Measurements from ENCODE around the gene ANKRD11. TPM values are rescaled to one million over a fixed set of nuclear protein-coding genes. Genes with fewer than 3 reads are reported as not detected.
"Not testable (repeated sequence)": the region's sequence is repeated elsewhere in the genome, so short reads cannot be mapped to it uniquely, and the experiment has no call there.

The ANKRD11 gene
- polyA plus RNA-seq, 3 donors = 3.2 to 62.4 (median 5.4) TPM

DNA sequence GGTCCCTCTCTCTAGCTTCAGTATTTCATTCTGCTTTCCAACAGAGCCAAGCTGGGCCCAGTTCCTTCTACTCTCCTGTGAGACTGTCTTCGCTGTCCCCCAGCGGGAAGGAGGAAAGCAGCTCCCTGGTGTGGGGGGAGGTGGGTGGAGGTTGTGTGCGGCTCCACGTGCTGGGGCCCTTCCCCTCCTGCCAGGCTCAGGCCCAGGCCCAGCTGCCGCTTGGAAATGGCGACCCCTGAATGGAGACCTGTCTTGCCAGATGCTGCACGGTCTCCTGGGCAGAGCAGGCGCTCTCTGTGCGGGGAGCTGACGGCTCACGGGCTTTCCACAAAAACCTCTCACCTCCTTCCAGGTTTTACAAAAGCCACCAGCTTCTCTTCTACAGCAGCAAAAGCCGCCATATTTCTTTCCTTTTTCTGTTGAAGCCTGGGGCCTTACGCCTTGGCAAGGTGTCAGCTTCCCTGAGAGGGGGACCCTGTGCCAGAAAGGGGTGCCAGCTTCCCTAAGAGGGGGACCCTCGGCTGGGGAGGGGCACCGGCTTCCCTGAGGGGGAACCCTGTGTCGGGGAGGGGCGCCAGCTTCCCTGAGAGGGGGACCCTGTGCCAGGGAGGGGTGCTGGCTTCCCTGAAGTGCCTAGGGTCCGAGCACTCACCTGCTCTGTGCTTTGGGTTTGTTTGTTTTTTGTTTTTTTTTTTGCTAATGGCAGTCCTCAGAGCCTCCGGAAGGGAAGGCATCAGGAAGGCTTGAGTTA lies 225.4 kb downstream of the ANKRD11 start:
- H3K36me3 ChIP-seq (replicated peaks in 1 of 2; ENCODE audit: control insufficient read depth in 1 of 2, insufficient read depth in 2 of 2, low read length in 2 of 2) = peaks cover 30 to 41% of the 10 kb centered on the region in 2 donors

DNA sequence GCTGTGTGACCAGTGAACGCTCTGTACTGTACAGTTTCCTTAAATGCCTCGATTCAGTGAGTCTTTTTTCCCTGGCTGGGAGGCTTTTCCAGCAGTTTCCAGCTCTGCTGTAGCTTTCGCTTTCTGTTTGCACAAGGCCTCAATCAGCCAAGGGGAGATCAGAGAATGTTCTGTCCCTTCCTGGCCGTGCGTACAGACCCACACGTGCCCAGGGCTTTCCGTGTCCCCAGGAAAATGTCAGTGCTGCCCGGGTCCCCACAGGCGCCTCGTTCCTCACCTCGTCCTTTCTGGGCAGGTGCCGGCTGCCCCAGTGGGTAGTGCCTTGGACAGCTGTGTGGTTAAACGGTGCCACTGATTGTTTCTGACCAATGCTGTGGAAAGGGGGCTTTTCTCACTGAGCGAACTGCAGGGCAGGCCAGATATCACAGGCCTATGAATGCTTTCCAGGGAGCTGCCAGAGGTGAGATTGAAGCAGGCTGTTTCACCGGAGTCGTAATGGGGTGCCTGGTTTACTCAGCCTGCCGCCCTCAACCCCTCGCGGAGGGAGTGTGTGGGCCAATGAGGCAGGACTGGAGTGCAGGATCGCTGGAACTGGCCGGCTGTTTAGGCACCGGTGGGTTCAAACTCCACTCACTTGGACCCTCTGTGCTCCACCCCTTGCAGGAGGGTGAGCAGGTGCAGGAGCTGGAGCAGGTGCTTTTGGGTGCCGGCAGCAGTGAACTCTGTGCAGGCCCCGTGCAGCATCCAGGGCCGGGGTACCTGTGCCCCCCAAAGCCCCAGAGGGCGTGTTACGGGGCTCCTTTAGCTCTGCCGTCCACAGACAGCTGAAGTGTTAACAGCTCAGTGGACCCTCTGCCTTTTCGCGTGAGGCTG lies 228.4 kb downstream of the ANKRD11 start:
- Histone ChIP-seq H2AFZ (ENCODE audit: insufficient read depth, low read depth, low read length, poor library complexity, severe bottlenecking) (no peak overlapping the region), H3K4me2 (replicated peaks; ENCODE audit: extremely low read depth, low read length, poor library complexity, severe bottlenecking) (no peak overlapping the region), H3K4me1 (ENCODE audit: control insufficient read depth in 1 of 2, insufficient read depth in 2 of 2, low read length in 2 of 2) (peaks cover 7 to 9% of the 10 kb centered on the region in 2 donors), H3K79me2 (ENCODE audit: insufficient read depth, low read length) (no peaks in the 10 kb centered on the region), H3K27ac (ENCODE audit: low read depth in 1 of 2, low read length in 2 of 2) (no peak overlapping the region), H3K4me3 (replicated peaks in 1 of 3; ENCODE audit: low read depth in 2 of 3, low read length in 3 of 3) (no peak overlapping the region), H4K20me1 (ENCODE audit: insufficient read depth, low read length) (peaks cover 16% of the 10 kb centered on the region), H3K36me3 (replicated peaks in 1 of 2; ENCODE audit: control insufficient read depth in 1 of 2, insufficient read depth in 2 of 2, low read length in 2 of 2) (peaks cover 9 to 17% of the 10 kb centered on the region in 2 donors), H3K27me3 (ENCODE audit: control insufficient read depth in 2 of 2, insufficient read depth in 2 of 2, low read length in 2 of 2) (peaks cover 10 to 23% of the 10 kb centered on the region in 2 donors), H3K9ac (ENCODE audit: insufficient read depth, low read length, poor library complexity, severe bottlenecking) (no peak overlapping the region), H3K9me3 (replicated peaks in 1 of 2; ENCODE audit: control insufficient read depth in 1 of 2, insufficient read depth in 1 of 2, low read length in 2 of 2) (no peaks in the 10 kb centered on the region)
- Mint-ChIP-seq H3K9me3 (peaks cover 2 to 25% (median 16%) of the 10 kb centered on the region in 7 donors), H3K27ac (peak overlapping the region in 3 of 7 donors; percentile 32 to 39 (median 33)), H3K4me3 (no peak overlapping the region), H3K4me1 (peaks cover 16% of the 10 kb centered on the region), H3K27me3 (ENCODE audit: low read depth in 3 of 3) (peaks cover 23 to 27% (median 26%) of the 10 kb centered on the region in 3 donors), H3K36me3 (peaks cover 19 to 23% of the 10 kb centered on the region in 2 donors)
- DNase-seq = no peak
- WGBS (ENCODE audit: insufficient coverage) = 95% methylated on average over 28 of the region's 30 CpGs
- TF ChIP-seq, protein P1, sequence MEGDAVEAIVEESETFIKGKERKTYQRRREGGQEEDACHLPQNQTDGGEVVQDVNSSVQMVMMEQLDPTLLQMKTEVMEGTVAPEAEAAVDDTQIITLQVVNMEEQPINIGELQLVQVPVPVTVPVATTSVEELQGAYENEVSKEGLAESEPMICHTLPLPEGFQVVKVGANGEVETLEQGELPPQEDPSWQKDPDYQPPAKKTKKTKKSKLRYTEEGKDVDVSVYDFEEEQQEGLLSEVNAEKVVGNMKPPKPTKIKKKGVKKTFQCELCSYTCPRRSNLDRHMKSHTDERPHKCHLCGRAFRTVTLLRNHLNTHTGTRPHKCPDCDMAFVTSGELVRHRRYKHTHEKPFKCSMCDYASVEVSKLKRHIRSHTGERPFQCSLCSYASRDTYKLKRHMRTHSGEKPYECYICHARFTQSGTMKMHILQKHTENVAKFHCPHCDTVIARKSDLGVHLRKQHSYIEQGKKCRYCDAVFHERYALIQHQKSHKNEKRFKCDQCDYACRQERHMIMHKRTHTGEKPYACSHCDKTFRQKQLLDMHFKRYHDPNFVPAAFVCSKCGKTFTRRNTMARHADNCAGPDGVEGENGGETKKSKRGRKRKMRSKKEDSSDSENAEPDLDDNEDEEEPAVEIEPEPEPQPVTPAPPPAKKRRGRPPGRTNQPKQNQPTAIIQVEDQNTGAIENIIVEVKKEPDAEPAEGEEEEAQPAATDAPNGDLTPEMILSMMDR (IDR thresholded peaks at IDR 0.05) = no peak
- intact Hi-C loops (cut with micrococcal nuclease) = no loop called here

More for the DNA sequence above, 225.4 kb downstream of the ANKRD11 start:
- Histone ChIP-seq H3K27ac (ENCODE audit: low read depth in 1 of 2, low read length in 2 of 2) (no peak overlapping the region), H3K4me3 (replicated peaks in 1 of 3; ENCODE audit: low read depth in 2 of 3, low read length in 3 of 3) (no peak overlapping the region), H3K27me3 (ENCODE audit: control insufficient read depth in 2 of 2, insufficient read depth in 2 of 2, low read length in 2 of 2) (no peaks in the 10 kb centered on the region), H2AFZ (ENCODE audit: insufficient read depth, low read depth, low read length, poor library complexity, severe bottlenecking) (no peak overlapping the region), H3K4me1 (ENCODE audit: control insufficient read depth in 1 of 2, insufficient read depth in 2 of 2, low read length in 2 of 2) (no peaks in the 10 kb centered on the region), H3K79me2 (ENCODE audit: insufficient read depth, low read length) (no peaks in the 10 kb centered on the region), H3K9ac (ENCODE audit: insufficient read depth, low read length, poor library complexity, severe bottlenecking) (no peak overlapping the region), H4K20me1 (ENCODE audit: insufficient read depth, low read length) (peaks cover 26% of the 10 kb centered on the region), H3K9me3 (replicated peaks in 1 of 2; ENCODE audit: control insufficient read depth in 1 of 2, insufficient read depth in 1 of 2, low read length in 2 of 2) (no peaks in the 10 kb centered on the region), H3K4me2 (replicated peaks; ENCODE audit: extremely low read depth, low read length, poor library complexity, severe bottlenecking) (no peak overlapping the region)
- peaks cover 0 to 4% (median under 1%) of the 10 kb centered on the region in 3 donors for H3K27me3 Mint-ChIP-seq (ENCODE audit: low read depth in 3 of 3)
- 85% methylated on average over 15 of the region's 19 CpGs for WGBS (ENCODE audit: insufficient coverage)
- H3K27ac Mint-ChIP-seq = peak overlapping the region in 1 of 7 donors; percentile 11
- TF ChIP-seq, protein P1 (IDR thresholded peaks at IDR 0.05) = no peak
- DNase-seq = no peak
- peaks cover 32 to 40% of the 10 kb centered on the region in 2 donors for H3K36me3 Mint-ChIP-seq
- H3K4me1 Mint-ChIP-seq = peaks cover 6% of the 10 kb centered on the region
- H3K4me3 Mint-ChIP-seq = no peak overlapping the region
- H3K9me3 Mint-ChIP-seq = peaks cover 0 to 20% (median 7%) of the 10 kb centered on the region in 7 donors
- intact Hi-C loops (cut with micrococcal nuclease) = no loop called here

DNA sequence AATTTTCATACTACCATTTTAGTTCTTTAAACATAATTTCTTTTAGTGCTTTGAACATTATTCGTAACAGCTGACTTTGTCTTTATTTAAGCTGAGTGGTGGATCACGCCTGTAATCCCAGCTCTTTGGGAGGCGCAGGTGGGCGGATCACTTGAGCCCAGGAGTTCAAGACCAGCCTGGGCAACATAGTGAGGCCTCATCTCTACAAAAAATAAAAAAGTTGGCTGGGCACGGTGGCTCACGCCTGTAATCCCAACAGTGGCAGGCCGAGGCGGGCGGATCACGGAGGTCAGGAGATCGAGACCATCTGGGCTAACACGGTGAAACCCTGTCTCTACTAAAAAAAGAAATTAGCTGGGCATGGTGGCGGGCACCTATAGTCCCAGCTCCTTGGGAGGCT lies 230.5 kb downstream of the ANKRD11 start:
- H3K79me2 ChIP-seq (ENCODE audit: insufficient read depth, low read length); H2AFZ ChIP-seq (ENCODE audit: insufficient read depth, low read depth, low read length, poor library complexity, severe bottlenecking); H4K20me1 ChIP-seq (ENCODE audit: insufficient read depth, low read length); H3K36me3 ChIP-seq (replicated peaks in 1 of 2; ENCODE audit: control insufficient read depth in 1 of 2, insufficient read depth in 2 of 2, low read length in 2 of 2); H3K27ac ChIP-seq (ENCODE audit: low read depth in 1 of 2, low read length in 2 of 2); H3K4me2 ChIP-seq (replicated peaks; ENCODE audit: extremely low read depth, low read length, poor library complexity, severe bottlenecking); H3K36me3 Mint-ChIP-seq; H3K9ac ChIP-seq (ENCODE audit: insufficient read depth, low read length, poor library complexity, severe bottlenecking); H3K4me3 Mint-ChIP-seq; intact Hi-C loops (cut with micrococcal nuclease); DNase-seq; H3K4me3 ChIP-seq (replicated peaks in 1 of 3; ENCODE audit: low read depth in 2 of 3, low read length in 3 of 3); H3K27ac Mint-ChIP-seq; H3K9me3 ChIP-seq (replicated peaks in 1 of 2; ENCODE audit: control insufficient read depth in 1 of 2, insufficient read depth in 1 of 2, low read length in 2 of 2): not testable (repeated sequence)
- Mint-ChIP-seq H3K9me3 (peaks cover 5 to 38% (median 25%) of the 10 kb centered on the region in 7 donors), H3K27me3 (ENCODE audit: low read depth in 3 of 3) (peaks cover 39 to 45% (median 42%) of the 10 kb centered on the region in 3 donors), H3K4me1 (peaks cover 31% of the 10 kb centered on the region)
- Histone ChIP-seq H3K27me3 (ENCODE audit: control insufficient read depth in 2 of 2, insufficient read depth in 2 of 2, low read length in 2 of 2) (peaks cover 10 to 33% of the 10 kb centered on the region in 2 donors), H3K4me1 (ENCODE audit: control insufficient read depth in 1 of 2, insufficient read depth in 2 of 2, low read length in 2 of 2) (peaks cover 20 to 25% of the 10 kb centered on the region in 2 donors)
- WGBS (ENCODE audit: insufficient coverage) = 100% methylated on average over 6 of the region's 13 CpGs

Measured in CD14-positive monocyte (primary cell).